Measurements from ENCODE around the gene EEPD1. TPM values are rescaled to one million over a fixed set of nuclear protein-coding genes. Genes with fewer than 3 reads are reported as not detected.

The EEPD1 gene
- total RNA-seq, 1 experiment from 2014 or later: 0.70 TPM

DNA sequence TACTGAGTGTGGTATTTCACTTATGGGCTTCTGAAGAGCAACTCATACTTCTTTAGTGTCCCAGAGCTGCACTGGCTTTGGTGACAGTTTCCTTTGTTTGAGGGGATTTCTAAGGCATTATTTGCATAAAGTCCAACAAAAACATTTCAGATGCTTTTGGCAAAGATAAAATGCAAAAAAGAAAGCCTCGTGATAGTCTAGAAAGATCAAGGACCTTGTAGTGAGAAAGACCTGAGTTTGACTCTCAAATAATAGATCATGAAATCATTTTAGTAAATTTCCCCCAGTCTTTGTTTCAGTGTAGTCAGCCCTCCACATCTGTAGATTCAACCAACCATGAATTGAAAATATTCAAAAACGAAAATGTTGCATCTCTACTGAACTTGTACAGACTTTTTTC is 107.4 kb downstream of the EEPD1 start:
- no peak for DNase-seq (ENCODE audit: unreplicated experiment)
- H3K4me1 Mint-ChIP-seq (ENCODE audit: insufficient read depth, unreplicated experiment): no peaks in the 10 kb centered on the region
- CTCF ChIA-PET: no interaction called here

DNA sequence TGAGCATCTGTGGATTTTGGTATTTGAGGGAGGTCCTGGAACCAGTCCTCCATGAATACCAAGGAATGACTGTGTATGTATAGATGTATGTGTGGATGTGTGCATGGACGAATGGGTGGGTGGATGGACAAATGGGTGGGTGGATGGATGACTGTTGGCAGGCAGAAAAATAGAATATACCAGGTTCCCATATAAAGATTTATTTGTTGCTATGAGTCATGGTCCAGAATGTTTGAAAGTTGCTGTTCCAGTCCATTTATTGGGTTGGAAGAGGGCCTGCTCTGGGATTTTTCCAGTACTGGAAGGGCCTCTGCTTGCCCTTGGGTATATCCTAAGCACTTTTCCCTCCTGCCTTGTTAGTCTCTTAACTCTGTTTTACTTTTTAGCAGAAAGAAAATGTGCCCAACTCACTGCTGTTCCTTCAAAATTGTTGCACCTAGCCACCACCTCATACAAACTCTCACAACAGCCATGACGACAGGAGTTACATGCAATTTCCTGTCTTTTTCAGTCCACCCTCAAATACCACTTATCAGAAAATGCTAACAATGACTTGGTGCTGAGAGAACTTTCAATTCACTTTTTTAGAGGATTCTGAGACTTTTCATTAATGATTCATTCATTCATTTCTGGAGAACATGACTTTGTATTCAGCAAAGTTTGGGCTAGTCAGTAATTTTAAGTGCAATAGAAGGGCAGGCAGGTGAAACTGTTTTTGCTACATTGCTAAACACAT is 108.1 kb downstream of the EEPD1 start:
- no peak for DNase-seq (ENCODE audit: unreplicated experiment)
- BruUV-seq (replicated peaks): no TSS peak
- Mint-ChIP-seq H3K36me3 (ENCODE audit: insufficient read depth, unreplicated experiment) (no peaks in the 10 kb centered on the region), H3K4me3 (ENCODE audit: unreplicated experiment) (no peak overlapping the region), H3K4me1 (ENCODE audit: insufficient read depth, unreplicated experiment) (no peaks in the 10 kb centered on the region), H3K27ac (ENCODE audit: low read depth, unreplicated experiment) (no peak overlapping the region), H3K27me3 (ENCODE audit: insufficient read depth, unreplicated experiment) (no peaks in the 10 kb centered on the region), H3K9me3 (ENCODE audit: unreplicated experiment) (peaks cover 3% of the 10 kb centered on the region)
- intact Hi-C loops (cut with micrococcal nuclease): no loop called here
- ChIA-PET POLR2A (interaction anchor here (0.6 kb wide), 1 partner anchor 181 kb away, joined by 3 read pairs; no protein-coding TSS in a partner anchor), CTCF (no interaction called here)
- TF ChIP-seq, protein P1, sequence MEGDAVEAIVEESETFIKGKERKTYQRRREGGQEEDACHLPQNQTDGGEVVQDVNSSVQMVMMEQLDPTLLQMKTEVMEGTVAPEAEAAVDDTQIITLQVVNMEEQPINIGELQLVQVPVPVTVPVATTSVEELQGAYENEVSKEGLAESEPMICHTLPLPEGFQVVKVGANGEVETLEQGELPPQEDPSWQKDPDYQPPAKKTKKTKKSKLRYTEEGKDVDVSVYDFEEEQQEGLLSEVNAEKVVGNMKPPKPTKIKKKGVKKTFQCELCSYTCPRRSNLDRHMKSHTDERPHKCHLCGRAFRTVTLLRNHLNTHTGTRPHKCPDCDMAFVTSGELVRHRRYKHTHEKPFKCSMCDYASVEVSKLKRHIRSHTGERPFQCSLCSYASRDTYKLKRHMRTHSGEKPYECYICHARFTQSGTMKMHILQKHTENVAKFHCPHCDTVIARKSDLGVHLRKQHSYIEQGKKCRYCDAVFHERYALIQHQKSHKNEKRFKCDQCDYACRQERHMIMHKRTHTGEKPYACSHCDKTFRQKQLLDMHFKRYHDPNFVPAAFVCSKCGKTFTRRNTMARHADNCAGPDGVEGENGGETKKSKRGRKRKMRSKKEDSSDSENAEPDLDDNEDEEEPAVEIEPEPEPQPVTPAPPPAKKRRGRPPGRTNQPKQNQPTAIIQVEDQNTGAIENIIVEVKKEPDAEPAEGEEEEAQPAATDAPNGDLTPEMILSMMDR (IDR thresholded peaks at IDR 0.05; ENCODE audit: unreplicated experiment): no peak

More for the DNA sequence above, 107.4 kb downstream of the EEPD1 start:
- BruUV-seq (replicated peaks): no TSS peak
- Mint-ChIP-seq H3K27ac (ENCODE audit: low read depth, unreplicated experiment) (no peak overlapping the region), H3K27me3 (ENCODE audit: insufficient read depth, unreplicated experiment) (no peaks in the 10 kb centered on the region), H3K36me3 (ENCODE audit: insufficient read depth, unreplicated experiment) (no peaks in the 10 kb centered on the region), H3K9me3 (ENCODE audit: unreplicated experiment) (peaks cover 10% of the 10 kb centered on the region), H3K4me3 (ENCODE audit: unreplicated experiment) (no peak overlapping the region)
- TF ChIP-seq, protein P1 (IDR thresholded peaks at IDR 0.05; ENCODE audit: unreplicated experiment): no peak
- POLR2A ChIA-PET: interaction anchor here (0.6 kb wide), 1 partner anchor 180 kb away, joined by 3 read pairs; no protein-coding TSS in a partner anchor
- intact Hi-C loops (cut with micrococcal nuclease): no loop called here

DNA sequence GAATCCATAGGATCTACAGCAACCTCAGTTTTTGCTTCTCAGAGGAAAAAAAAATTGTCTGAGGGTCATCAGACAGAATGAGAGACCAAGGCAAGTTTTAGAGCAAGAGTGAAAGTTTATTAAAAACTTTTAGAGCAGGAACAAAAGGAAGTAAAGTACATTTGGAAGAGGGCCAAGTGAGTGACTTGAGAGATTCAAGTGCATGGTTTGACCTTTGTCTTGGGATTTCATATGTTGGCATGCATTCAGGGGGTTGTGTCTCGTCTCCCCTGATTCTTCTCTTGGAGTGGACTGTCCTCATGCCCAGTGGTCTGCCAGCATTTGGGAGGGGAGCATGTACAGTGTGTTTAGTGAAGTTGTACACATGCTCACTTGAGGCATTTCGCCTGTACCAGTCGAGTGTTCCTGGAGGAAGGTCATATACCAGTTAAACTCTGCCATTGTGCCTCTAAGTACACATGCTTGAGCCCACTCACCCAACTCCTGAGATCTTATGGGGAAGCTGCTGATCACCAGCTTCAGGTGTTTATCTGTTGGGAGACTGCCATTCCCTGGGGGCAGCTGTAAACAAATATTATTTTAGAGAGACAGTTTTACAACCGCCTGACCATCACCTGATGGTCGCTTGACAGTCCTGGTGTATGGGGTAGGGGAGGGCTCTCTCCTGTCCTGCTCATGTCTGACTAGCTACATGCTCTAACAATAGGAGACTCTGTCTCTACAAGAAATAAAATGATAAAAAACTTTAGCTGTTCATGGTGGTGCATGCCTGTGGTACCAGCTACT is 109.4 kb downstream of the EEPD1 start:
- no TSS peak for BruUV-seq (replicated peaks)
- Mint-ChIP-seq H3K4me1 (ENCODE audit: insufficient read depth, unreplicated experiment) (no peaks in the 10 kb centered on the region), H3K9me3 (ENCODE audit: unreplicated experiment) (no peaks in the 10 kb centered on the region), H3K36me3 (ENCODE audit: insufficient read depth, unreplicated experiment) (no peaks in the 10 kb centered on the region), H3K4me3 (ENCODE audit: unreplicated experiment) (no peak overlapping the region), H3K27me3 (ENCODE audit: insufficient read depth, unreplicated experiment) (no peaks in the 10 kb centered on the region), H3K27ac (ENCODE audit: low read depth, unreplicated experiment) (no peak overlapping the region)
- TF ChIP-seq, protein P1 (IDR thresholded peaks at IDR 0.05; ENCODE audit: unreplicated experiment): no peak
- no peak for DNase-seq (ENCODE audit: unreplicated experiment)
- POLR2A ChIA-PET: no interaction called here
- intact Hi-C loops (cut with micrococcal nuclease): no loop called here
- CTCF ChIA-PET: interaction anchor here (0.9 to 1.1 kb wide), 2 partner anchors 20 to 56 kb away, joined by 3 to 4 read pairs; no protein-coding TSS in a partner anchor

DNA sequence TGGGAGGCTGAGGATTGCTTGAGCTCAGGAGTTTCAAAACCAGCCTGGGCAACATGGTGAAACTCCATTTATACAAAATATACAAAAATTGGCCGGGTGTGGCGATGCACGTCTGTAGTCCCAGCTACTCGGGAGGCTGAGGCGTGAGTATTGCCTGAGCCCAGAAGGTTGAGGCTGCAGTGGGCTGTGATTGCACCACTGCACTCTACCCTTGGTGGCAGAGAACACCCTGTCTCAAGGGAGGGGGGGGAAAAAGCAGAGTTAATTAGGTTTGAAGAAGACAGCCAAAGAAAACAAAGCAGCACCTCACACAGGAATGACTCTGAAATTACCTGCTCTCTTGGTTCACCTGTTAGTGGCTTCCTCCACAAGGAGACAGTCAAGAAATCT is 110.0 kb downstream of the EEPD1 start:
- CTCF ChIA-PET: interaction anchor here (0.9 to 1.1 kb wide), 3 partner anchors 10 to 56 kb away, joined by 3 to 4 read pairs (median 4); no protein-coding TSS in a partner anchor

More for the DNA sequence above, 110.0 kb downstream of the EEPD1 start:
- no peaks in the 10 kb centered on the region for H3K36me3 Mint-ChIP-seq (ENCODE audit: insufficient read depth, unreplicated experiment)
- H3K27me3 Mint-ChIP-seq (ENCODE audit: insufficient read depth, unreplicated experiment): no peaks in the 10 kb centered on the region
- BruUV-seq (replicated peaks): no TSS peak
- intact Hi-C loops (cut with micrococcal nuclease): no loop called here
- no peak for DNase-seq (ENCODE audit: unreplicated experiment)
- POLR2A ChIA-PET: no interaction called here
- no peaks in the 10 kb centered on the region for H3K9me3 Mint-ChIP-seq (ENCODE audit: unreplicated experiment)
- TF ChIP-seq, protein P1 (IDR thresholded peaks at IDR 0.05; ENCODE audit: unreplicated experiment): no peak
- no peak overlapping the region for H3K27ac Mint-ChIP-seq (ENCODE audit: low read depth, unreplicated experiment)
- no peaks in the 10 kb centered on the region for H3K4me1 Mint-ChIP-seq (ENCODE audit: insufficient read depth, unreplicated experiment)
- H3K4me3 Mint-ChIP-seq (ENCODE audit: unreplicated experiment): no peak overlapping the region

Measured in MCF 10A (cell line).